Measurements from ENCODE around the gene CDT1.

Gene CDT1

DNA sequence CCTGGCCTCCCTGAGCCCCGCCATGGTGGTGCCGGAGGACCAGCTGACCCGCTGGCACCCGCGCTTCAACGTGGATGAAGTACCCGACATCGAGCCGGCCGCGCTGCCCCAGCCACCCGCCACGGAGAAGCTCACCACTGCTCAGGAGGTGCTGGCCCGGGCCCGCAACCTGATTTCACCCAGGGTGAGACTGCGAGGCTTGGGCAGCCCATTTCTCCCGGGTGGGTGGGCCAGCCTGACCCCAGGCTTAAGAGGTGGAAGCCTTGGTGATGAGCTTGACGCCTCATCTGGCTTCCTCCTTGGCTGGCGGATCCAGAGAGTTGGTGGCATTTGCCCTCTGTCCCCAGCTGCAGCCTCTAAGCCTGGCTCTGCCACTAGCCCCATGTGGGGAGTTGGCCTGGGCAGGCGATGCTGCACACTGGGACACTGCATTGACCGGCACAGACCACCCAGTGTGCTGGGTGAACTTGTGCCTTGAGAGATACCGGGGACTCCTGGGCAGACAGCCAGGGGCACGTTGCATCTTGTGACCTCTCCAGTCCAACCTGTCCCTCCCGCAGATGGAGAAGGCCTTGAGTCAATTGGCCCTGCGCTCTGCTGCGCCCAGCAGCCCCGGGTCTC, 3.0 kb downstream of the CDT1 start:
- DNase-seq, result no peak

DNA sequence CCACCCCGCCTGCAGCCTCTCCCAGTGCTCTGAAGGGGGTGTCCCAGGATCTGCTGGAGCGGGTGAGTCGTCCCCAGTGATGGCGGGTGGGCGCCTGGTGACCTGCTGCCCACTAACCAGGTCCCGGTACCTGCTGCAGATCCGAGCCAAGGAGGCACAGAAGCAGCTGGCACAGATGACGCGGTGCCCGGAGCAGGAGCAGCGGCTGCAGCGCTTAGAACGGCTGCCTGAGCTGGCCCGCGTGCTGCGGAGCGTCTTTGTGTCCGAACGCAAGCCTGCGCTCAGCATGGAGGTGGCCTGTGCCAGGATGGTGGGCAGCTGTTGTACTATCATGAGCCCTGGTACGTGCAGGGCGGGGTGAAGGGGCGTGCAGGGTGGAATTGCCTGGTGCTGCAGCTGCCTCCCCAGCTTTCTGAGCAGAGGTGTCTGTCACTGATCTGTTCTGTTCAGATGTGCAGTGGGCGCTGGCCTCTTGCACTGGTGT, 3.6 kb downstream of the CDT1 start:
- no peak for DNase-seq

DNA sequence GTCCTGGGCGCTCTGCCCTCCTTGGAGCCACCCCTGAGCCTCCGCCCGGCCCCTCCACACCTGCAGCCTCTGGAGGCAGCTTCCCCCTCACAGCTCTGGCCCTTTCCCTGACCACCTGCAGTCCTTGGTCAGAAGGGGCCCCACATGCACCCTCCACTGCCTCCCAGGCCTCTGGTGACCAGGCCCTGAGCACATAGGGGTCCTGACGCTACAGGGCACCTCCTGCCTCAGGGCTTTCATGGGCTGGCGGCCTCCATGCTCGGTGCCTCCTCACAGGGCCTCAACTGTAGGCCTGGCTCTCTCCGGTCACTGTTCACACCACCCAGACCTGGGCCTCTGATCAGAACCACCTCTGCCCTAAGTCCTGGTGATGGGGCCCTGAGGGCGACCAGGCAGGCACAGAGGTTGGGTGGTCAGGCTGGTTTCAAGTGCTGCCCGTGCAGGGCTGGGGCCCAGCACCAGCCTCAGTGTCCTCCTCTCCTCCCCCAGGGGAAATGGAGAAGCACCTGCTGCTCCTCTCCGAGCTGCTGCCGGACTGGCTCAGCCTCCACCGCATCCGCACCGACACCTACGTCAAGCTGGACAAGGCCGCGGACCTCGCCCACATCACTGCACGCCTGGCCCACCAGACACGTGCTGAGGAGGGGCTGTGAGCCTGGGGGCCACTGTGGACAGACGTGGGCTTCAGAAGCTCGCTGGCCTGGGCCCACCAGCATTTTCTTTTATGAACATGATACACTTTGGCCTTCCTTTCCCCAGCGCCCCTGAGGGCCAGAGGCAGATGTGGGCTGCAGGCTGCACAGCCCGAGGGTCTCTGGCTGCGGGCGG, 4.3 kb downstream of the CDT1 start:
- DNase-seq, result no peak

DNA sequence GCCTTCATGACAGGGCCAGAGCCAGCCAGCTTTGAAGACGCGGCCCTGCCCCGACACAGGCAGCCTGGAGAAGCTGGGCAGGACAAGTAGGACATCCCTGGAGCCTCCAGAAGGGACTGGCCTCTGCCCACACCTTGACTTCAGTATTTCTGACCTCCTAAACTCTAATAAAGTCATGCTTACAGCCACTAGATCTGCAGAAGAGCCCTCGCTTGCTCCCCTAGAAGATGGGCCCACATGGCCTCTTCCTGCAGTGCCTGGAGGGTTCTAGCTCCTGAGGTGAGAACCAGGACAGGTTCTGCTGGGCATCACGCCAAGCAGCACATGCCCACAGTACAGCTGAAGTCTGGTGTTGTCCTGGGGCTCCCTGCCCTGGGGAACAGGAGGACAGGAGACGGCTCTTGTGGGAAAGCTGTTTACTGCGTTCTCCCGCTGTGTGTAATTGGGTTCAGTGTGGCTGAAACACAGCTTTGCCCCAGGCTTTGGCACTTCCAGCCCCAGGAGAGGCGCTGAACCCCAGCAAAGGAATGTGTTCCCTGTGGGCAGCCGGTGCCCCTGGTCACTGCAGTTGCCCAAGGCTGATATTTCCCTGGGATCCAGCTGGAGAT, 5.6 kb downstream of the CDT1 start:
- DNase-seq, result no peak

DNA sequence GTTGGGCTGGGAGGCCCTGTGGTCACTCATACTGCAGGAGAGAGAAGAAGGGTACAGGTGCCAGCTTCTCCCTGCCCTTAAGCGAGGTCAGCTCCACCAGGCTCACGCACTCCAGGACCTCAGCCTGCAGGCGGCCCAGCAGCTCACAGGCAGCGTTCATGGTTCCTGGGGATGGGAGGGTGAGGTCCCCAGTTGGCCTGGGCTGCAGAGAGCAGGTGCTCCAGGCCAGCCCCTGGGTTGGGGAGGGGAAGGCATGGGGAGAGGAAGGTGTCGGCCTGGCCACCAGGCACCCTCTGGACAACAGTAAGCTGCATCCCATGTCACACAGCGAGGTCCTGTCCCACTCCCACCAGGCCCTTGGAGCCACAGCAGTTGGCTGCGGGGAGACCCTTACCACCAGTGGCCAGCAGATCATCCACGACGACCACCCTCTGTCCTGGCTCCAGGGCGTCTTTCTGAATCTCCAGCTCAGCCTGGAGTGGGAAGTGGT, 6.1 kb downstream of the CDT1 start:
- DNase-seq, result no peak

DNA sequence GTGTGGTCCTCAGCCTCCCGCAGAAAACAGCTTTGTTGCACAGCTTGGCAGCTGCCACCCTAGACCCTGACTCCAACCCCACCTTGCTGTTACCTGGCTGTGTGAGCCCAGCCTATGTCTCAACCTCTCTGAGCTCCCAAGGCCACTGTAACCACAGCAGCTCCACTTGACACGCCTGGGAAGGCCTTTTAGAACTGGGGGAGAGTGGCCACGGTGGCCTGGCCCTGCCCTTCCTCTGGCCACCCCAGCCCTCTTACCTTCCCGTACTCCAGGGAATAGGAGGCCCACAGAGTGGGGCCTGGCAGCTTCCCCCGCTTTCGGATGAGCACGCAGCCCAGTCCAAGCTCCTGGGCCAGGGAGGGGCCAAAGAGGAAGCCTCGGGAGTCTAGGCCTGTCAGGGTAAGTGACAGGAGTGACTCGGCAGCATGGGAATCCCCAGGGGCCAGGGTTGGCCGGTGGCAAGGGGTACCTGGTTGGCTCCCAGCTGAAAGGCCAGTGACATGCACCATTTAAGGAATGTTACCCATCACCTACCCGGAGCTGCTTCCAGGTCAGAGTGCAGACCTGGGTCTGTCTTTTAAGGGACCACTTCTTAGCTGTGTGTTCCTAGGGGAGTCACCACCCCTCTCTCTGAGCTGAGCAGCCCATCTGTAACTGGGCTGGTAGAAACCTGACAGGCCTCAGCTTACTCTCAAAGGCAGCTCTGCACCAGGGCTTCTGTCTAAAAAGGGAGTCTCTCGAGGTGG, 6.8 kb downstream of the CDT1 start:
- peak; percentile 58 for DNase-seq

DNA sequence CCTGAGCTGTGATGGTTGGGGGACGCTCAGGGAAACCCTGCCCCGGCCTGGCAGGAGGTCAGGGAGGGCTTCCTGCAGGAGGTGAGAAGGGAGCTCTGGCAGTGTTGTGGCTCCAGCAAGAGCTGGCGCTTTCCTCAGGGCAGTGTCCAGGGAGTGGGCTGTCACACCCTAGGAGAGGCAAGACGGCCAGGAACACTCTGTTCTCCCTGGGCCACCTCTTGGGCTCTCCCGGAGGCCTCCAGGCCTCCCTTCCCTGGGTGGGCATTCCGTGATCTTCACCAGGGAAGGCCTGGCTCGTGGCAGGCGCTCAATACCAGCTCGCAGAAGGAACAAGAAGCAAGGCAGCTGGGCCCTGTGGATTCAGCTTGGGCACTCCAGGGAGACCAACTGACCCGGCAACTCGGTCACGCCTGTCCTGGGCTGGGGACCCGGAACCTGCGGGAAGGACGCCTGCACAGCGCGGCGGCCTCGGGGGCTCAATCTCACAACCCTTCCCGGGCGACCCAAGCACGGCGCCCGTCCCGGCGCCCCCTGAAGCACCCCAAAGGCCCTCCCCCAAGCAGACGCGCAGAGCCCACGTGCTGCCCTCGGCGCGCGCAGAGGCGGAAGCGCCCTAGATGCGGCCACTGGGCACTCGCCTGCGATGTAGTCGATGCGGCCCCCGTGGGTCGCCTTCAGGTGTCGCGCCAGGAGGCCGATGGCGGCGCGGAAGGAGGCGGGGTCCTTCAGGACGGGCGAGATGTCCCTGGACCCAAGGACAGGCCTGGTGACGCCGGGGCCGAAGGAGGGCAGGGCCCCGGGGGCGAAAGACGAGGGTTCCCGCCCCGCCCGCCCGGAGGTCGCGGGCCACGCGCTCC, 7.6 kb downstream of the CDT1 start:
- DNase-seq, result peak; percentile 68

DNA sequence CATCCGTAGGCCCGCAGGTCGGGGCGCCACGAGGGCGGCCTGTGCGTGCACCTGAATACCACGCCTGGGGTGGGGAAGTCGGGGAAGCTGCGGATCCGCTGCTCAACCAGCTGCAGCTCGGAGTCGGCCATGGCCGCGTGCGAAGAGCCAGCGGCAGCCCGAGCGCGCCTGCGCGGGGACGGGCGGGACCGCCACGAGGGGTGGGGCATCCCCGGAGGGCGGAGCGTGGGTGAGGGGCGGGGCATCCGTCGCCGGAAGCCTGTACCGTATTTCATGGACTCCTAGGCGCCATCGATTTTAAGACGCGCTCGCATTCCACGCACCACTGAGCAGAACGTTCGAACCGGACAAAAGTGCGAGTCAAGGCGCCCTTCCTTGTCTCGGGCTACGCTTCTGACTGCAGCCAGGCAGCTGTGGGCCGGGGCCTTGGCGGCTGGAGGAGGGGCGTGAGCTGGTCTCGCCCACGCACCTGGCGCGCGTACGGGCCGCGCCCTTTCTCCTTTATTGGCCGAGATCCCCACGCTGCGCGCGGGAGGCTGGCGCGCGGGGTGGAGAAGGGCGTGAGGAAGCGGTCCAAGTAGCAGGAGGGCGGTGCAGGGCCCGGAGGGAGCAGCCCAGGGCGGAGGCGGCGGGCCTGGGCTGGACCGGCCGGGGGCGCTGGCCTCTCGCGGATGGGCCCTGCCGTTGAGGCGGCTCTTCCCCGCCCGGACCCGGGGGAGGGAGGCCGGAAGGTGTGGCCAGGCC, 8.4 kb downstream of the CDT1 start, which contains the start of gene APRT:
APRT (minus strand) TSS at position 160 of the 744 bp plus-strand sequence; CDS start at position 131, 29 bp downstream.
- DNase-seq, result peak; percentile 97

DNA sequence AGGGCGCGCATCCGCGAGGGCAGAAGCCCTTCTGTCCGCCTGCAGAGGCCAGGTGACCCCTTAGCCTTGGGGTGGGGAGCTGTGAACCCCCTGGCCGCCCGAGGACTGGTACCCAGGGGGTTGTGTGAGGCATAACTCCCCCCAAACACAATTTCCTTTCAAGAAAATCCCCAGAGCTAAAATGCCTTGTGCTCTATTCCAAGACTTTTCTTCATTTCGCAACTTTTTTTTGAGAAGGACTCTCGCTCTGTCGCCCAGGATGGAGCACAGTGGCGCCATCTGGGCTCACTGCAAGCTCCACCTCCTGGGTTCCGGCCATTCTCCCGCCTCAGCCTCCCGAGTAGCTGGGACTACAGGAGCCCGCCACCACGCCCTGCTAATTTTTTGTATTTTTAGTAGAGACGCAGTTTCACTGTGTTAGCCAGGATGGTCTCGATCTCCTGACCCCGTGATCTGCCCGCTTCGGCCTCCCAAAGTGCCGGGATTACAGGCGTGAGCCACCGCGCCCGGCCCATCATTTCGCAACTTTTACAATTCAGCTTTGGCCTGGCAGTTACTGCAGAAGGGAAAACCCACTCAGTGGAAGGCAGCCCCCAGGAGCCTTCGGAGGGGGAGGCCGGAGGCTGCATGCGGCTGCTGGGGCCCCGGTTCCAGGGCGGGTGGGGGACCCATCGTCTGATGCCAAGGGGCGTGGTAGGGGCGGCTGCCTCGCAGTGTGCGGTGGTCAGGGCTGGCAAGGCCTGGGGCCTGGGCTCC, 9.1 kb downstream of the CDT1 start:
- peak; percentile 25 for DNase-seq

DNA sequence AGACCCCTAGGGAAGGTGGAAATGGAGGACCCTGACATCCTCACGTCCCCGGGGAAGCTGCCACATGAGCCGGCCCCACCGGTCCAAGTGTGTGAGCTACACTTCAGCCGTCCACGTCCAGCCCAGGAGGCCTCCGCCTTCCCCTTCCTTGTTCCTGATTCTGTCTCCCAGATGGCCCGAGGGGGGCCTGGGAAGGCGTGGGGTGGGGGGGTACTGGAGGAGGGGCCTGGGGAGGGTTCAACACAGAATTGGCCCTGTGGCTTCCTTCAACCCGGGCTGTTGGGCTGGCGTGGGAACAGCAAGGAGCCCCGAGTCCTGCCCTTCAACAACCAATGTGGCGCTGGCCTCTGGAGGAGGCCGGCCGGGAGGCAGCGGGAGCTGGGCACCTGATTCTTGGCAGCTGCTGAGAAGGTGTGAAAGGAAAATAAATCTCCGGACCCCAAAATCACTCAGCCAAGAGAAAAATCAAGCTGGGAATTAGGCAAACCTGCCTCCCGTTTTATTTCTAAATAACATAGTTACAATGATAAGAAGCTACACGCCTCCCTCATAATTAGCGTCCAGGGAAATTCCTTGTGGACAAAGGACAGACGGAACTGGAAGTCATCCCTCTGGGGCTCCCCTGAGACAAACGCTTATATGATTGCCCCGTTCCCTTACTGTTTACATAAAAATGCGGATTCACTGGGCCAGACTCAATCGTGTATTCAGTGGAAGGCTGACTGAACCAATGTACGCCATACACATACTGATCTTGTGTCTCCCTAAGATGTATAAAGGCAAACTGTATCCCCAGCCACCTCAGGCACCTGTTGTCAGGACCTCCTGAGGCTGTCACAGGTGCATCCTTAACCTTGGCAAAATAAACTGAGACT, 9.9 kb downstream of the CDT1 start:
- DNase-seq, result no peak

DNA sequence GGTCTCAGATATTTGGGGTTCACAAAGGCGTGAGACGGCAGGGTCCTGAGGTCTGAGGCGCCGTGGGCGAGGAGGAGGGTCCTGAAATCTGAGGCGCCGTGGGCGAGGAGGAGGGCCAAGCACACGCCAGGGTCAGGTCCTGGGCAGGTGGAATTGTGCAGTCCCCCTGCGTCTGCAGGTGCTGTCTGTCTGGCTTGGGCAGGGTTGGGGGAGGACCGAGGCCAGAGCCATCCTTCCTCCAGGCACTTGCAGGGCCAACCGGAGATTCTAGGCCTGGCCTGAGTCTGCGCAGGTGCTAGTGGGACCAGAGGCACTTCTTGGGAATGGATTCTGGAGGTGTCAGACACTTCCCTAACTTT, 10.5 kb downstream of the CDT1 start:
- DNase-seq, result no peak

DNA sequence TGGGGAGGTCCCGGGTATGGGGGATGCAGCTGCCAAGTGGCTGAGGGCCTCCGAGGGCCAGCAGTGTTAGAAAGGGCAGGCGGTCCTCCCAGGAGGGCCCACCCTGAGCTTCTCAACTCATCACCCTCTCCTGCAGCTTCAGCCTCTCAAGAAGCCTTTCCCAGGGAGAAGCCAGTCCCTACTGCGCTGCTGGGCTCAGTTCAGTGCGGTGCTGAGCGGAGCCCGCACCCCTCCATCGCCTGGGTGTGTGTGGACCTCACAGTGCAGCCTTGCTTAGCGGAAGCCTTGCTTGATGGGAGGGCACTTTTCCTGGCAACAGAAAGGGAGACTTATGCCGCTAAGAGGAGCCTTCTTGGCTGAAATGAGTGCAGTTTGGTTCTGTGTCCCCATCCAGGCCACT, 11.6 kb downstream of the CDT1 start:
- no peak for DNase-seq

DNA sequence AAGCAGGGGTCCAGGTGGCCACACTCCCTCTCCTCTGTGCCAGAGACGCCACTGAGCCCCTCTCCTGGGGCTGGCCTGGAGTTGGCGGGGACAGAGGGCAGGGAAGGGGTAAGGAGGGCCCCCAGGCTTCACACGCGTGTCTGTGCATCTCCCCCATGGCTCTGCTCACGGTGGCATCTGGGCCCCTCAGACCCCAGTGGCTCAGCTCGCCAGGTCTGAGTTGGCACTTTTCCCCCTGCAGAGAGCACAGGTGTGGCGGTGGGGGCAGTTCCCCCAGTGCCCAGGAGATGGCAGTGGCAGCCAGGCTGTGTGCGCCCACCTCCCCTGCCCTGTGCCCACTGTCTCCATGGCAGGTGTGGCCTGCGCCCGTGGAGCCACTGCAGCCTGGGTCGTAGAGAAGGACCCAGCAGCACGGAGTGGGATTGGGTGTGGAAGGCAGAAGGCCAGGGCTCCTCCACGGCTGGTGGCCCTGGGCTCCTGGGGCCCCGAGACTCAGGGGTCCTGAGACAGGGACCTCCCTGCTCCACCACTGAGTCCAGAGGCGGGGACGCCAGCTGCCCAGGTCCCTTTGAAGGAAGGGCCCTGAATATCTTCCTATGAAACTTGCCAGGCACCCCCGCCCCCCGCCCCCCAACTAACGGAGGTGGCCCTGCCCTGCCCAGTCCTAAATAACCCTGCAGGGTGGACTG, 12.5 kb downstream of the CDT1 start:
- peak; percentile 67 for DNase-seq

DNA sequence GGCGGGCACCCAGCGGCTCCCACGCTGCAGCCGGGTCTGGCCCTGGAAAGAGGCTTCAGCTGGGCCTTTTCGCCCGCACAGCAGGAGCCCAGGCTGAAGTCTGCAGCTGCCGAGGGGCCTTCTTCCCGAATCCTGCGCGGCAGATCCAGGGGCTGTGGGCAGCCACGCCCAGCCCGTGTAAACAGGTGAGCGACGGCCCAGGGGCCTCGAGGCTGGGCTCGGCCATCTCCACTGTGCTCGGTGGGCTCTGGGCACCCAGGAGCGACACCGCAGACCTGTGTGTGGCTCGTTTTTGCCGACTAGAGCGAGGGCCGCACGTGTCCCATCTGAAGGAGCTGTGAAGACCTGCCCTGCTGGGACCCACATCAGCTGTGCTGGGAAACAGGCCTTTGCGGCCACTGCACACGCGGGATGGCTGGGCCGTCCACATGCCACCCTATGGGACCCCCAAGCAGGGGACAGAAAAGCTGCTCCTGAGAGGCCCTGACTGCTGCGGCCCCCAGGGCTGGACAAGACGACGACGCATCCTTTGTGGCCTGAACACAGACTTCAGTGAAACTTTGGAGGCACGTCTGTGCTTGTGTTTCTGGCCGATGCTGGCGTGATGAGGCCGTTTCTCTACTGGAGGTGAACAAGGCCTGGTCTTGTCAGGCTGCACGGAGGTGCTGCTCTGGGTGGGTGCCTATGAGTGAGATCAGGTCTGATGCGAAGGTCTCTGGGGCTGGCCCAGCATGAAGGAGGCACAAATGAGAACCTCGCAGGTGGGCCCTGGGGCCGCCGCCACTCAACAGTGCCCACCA, 13.3 kb downstream of the CDT1 start:
- DNase-seq, result no peak

DNA sequence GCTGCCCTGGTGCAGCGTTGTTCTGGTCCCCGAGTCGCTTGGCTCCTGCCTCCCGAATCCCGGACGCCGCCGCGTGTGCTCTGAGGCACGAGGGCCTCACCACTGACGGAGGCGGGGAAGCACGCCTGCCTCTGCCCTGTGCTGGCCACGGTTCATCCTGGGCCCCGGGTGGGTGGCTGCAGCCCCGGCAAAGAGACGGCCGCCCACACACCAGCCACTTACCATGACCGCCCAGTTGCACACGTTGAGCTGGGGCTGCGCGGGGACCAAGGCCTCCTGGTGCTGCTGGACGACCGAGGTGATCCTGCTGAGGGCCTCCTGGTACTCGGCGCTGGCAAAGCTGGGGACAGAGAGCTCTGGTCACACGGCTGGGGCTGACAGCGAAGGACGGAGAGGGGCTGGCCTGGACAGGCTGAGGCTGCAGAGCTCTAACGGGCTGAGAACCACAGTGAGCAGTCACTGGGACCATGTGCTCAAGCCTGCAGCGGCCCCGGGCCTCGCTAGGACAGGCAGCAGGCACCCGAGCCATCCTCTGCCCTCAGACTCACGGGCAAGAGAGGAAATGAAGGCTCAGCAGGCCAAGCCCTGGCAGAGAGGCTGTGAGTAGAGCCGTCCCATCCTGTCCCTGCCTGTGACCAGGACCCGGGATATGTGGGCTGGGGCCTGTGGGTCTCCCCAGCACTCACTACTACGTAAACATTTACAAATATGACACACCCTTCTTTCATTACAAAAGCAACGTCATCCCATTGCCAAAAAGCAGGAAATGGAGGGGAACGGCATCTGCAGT, 14.4 kb downstream of the CDT1 start:
- no peak for DNase-seq

DNA sequence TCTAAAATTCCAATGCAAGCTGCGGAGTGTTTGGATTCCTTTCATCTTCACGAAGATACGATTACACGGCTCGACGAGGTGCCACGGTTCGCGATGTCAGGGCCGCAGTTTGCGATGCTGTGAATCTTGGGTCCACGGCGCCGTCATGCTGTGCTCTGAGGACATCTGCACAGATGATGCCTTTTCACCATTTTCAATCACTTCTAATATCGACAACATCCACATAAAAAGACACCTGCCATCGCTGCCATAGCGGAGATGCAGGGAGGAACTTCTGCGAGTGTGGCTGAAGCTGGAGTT, 14.9 kb downstream of the CDT1 start:
- no peak for DNase-seq

DNA sequence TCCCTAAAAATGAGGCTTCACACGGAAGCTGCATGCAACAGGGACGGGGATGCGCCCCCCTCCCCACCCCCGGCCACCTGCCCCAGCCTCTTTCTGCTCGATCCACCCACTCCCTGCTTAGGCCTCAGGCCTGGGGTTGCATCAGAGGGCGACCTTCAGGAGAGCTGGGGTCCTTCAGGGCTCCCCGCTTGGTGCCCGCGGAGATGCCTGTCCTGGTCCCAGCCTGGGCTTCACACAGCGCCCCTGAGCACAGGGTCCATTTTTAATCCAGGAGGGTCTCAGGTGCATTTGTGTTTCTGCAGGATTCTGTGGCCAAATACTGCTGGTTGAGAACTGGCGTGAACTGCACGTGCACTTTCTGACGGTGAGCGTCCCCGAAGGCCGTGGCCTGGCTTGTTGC, 15.5 kb downstream of the CDT1 start:
- DNase-seq, result no peak
